Measurements from ENCODE around the gene NNT. TPM values are rescaled to one million over a fixed set of nuclear protein-coding genes. Genes with fewer than 3 reads are reported as not detected.
A peak's percentile ranks its signal among the peaks of the same experiment; 100 is the strongest.
"Not testable (repeated sequence)": the region's sequence is repeated elsewhere in the genome, so short reads cannot be mapped to it uniquely, and the experiment has no call there.

Gene NNT
- total and polyA plus RNA-seq, 9 donors, result 67.0 to 92.1 (median 77.9) TPM

DNA sequence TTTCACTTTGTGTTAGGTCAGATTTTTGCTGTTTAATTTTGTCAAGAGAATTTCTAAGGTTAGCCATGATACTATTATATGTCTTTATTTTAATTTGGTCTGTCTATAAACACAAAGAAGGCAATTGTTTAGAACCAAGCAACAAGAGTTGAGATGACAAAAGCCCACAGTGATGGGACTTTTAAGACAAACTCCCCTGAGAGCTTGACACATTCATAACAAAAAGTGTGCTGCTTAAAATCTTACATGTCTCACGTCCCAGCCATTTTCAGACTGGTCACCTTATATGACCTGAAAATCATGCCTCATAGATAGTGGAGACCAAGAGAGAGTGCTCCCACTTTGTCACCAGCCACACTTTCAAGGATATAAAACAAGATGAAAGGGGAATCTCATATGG lies 21.6 kb upstream of the NNT start:
- no peaks in the 10 kb centered on the region for H3K9me3 ChIP-seq (replicated peaks; ENCODE audit: control insufficient read depth, low read depth, low read length)
- H3K4me3 ChIP-seq (ENCODE audit: low read length), result no peak overlapping the region
- H3K27ac ChIP-seq (ENCODE audit: low read length), result no peak overlapping the region
- H3K36me3 ChIP-seq (ENCODE audit: control insufficient read depth, insufficient read depth, low read length), result peaks cover 11% of the 10 kb centered on the region
- no CpG with 5 or more reads among the region's 1 CpG for WGBS (ENCODE audit: insufficient coverage)
- H3K27me3 ChIP-seq (ENCODE audit: control insufficient read depth, insufficient read depth, low read length), result no peaks in the 10 kb centered on the region
- no peak for DNase-seq
- no peaks in the 10 kb centered on the region for H3K4me1 ChIP-seq (ENCODE audit: control insufficient read depth, insufficient read depth, low read length)

DNA sequence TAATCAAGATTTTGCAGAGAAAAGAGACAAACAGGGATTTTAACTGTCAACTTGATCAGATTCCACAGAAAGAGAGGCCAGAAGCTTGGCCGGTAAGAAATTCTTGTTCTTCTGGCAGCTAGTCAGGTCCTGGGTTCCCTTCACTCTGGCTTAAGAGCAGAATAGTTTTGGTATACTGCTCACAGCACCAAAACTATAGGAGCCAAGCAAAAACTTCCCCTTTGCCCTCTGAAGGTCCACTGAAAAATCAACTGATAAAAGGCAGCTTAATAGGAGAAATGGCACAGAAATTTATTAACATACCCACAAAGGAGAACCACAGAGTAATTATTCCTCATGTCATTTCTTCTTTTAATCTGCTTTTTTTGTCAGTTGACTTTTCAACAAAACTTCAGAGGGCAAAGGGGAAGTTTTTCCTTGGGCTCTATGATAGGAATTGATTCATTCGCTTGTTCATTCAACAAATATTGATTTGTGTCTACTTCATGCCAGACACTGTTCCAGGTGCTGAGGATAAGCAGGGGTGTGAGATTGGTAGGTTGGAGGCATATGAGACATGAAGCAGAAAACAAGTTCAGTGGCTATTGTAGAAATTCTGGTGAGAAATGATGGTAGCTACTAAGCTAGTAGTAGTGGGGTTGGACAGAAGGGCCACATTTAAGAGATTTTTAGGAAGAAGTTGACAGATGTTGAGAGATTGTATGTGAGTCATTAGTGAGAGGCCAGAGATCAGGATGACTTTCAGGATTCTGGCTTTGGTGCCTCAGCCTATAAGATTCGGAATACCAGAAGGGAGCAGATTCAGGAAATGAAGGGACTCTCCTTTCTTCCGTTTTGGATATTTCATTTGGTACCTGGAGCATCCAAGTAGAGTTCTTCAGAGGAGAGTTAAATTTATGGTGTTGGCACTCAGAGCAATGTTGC lies 20.6 kb upstream of the NNT start:
- Histone ChIP-seq H3K36me3 (ENCODE audit: control insufficient read depth, insufficient read depth, low read length) (peaks cover 8% of the 10 kb centered on the region), H3K9me3 (replicated peaks; ENCODE audit: control insufficient read depth, low read depth, low read length) (no peaks in the 10 kb centered on the region), H3K27me3 (ENCODE audit: control insufficient read depth, insufficient read depth, low read length) (no peaks in the 10 kb centered on the region), H3K4me3 (ENCODE audit: low read length) (no peak overlapping the region), H3K4me1 (ENCODE audit: control insufficient read depth, insufficient read depth, low read length) (no peaks in the 10 kb centered on the region), H3K27ac (ENCODE audit: low read length) (no peak overlapping the region)
- WGBS (ENCODE audit: insufficient coverage), result 36% methylated on average over 3 of the region's 4 CpGs
- DNase-seq, result no peak

DNA sequence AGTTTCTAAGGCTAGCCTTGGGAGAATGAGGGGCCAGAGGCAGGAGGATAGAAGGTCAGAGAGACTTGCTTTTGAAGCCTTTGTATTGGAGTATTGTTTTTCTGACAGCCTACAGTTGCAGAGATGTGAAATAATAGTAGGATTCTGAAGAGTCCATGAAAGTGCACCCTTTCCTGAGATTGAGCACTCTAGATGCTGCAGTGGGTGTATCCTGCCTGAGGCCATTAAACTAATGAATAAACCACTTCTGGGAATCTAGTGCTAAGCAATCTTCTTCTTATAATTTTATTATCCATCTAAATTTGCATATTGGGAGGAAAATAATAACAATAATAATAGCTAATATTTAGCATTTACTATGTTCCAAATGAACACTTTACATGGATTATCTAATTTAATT lies 19.3 kb upstream of the NNT start:
- Histone ChIP-seq H3K4me3 (ENCODE audit: low read length) (no peak overlapping the region), H3K9me3 (replicated peaks; ENCODE audit: control insufficient read depth, low read depth, low read length) (no peaks in the 10 kb centered on the region), H3K36me3 (ENCODE audit: control insufficient read depth, insufficient read depth, low read length) (peaks cover 7% of the 10 kb centered on the region), H3K4me1 (ENCODE audit: control insufficient read depth, insufficient read depth, low read length) (no peaks in the 10 kb centered on the region), H3K27me3 (ENCODE audit: control insufficient read depth, insufficient read depth, low read length) (no peaks in the 10 kb centered on the region), H3K27ac (ENCODE audit: low read length) (no peak overlapping the region)
- DNase-seq, result no peak

GRCh38 chr5:43584166-43584699 lies 18.7 kb upstream of the NNT start:
- Histone ChIP-seq H3K4me1 (ENCODE audit: control insufficient read depth, insufficient read depth, low read length) (no peaks in the 10 kb centered on the region), H3K27me3 (ENCODE audit: control insufficient read depth, insufficient read depth, low read length) (no peaks in the 10 kb centered on the region), H3K9me3 (replicated peaks; ENCODE audit: control insufficient read depth, low read depth, low read length) (no peaks in the 10 kb centered on the region), H3K4me3 (ENCODE audit: low read length) (no peak overlapping the region), H3K36me3 (ENCODE audit: control insufficient read depth, insufficient read depth, low read length) (peaks cover 7% of the 10 kb centered on the region), H3K27ac (ENCODE audit: low read length) (no peak overlapping the region)
- no peak for DNase-seq
- WGBS (ENCODE audit: insufficient coverage), result no CpG with 5 or more reads among the region's 1 CpG

- no peak overlapping the region for H3K4me3 ChIP-seq (ENCODE audit: low read length)
- no peak overlapping the region for H3K27ac ChIP-seq (ENCODE audit: low read length)
- H3K4me1 ChIP-seq (ENCODE audit: control insufficient read depth, insufficient read depth, low read length), result no peaks in the 10 kb centered on the region
- no peak for DNase-seq
- peaks cover 4% of the 10 kb centered on the region for H3K36me3 ChIP-seq (ENCODE audit: control insufficient read depth, insufficient read depth, low read length)
- H3K27me3 ChIP-seq (ENCODE audit: control insufficient read depth, insufficient read depth, low read length), result no peaks in the 10 kb centered on the region
- WGBS (ENCODE audit: insufficient coverage), result no CpG with 5 or more reads among the region's 1 CpG
- no peaks in the 10 kb centered on the region for H3K9me3 ChIP-seq (replicated peaks; ENCODE audit: control insufficient read depth, low read depth, low read length)
These were observed 14.1 kb upstream of the NNT start for GRCh38 chr5:43588842-43589241.

GRCh38 chr5:43589310-43589709 lies 13.7 kb upstream of the NNT start:
- H3K27ac ChIP-seq (ENCODE audit: low read length), result no peak overlapping the region

DNA sequence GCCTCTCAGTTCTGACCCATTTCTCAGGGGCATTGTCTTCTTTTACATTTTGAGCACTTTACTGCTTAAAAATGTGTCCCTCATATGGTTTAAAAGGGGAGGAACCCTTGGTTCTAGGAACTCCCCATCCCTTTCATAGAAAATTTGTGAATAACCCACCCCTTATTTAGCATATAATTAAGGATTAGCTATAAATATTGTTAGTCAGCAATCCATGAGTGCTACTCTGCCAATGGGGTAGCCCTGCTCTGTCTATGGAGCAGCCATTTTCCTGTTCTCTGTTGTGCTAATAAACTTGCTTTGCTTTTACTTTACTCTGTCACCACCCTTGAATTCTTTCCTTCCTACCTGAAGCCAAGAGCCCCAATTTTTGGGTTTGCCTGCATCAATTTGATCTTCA lies 12.3 kb upstream of the NNT start:
- Histone ChIP-seq H3K27me3 (ENCODE audit: control insufficient read depth, insufficient read depth, low read length) (no peaks in the 10 kb centered on the region), H3K4me3 (ENCODE audit: low read length) (no peak overlapping the region), H3K36me3 (ENCODE audit: control insufficient read depth, insufficient read depth, low read length) (peaks cover 4% of the 10 kb centered on the region), H3K4me1 (ENCODE audit: control insufficient read depth, insufficient read depth, low read length) (no peaks in the 10 kb centered on the region), H3K9me3 (replicated peaks; ENCODE audit: control insufficient read depth, low read depth, low read length) (no peaks in the 10 kb centered on the region), H3K27ac (ENCODE audit: low read length) (no peak overlapping the region)
- DNase-seq, result no peak

More at GRCh38 chr5:43589310-43589709, 13.7 kb upstream of the NNT start:
- H3K4me1 ChIP-seq (ENCODE audit: control insufficient read depth, insufficient read depth, low read length), result no peaks in the 10 kb centered on the region
- no peak overlapping the region for H3K4me3 ChIP-seq (ENCODE audit: low read length)
- no peak for DNase-seq
- H3K36me3 ChIP-seq (ENCODE audit: control insufficient read depth, insufficient read depth, low read length), result peaks cover 4% of the 10 kb centered on the region
- 100% methylated on average over 1 of the region's 1 CpG for WGBS (ENCODE audit: insufficient coverage)
- no peaks in the 10 kb centered on the region for H3K27me3 ChIP-seq (ENCODE audit: control insufficient read depth, insufficient read depth, low read length)
- H3K9me3 ChIP-seq (replicated peaks; ENCODE audit: control insufficient read depth, low read depth, low read length), result no peaks in the 10 kb centered on the region

- no peak overlapping the region for H3K4me3 ChIP-seq (ENCODE audit: low read length)
- no peaks in the 10 kb centered on the region for H3K4me1 ChIP-seq (ENCODE audit: control insufficient read depth, insufficient read depth, low read length)
- no peak overlapping the region for H3K27ac ChIP-seq (ENCODE audit: low read length)
- DNase-seq, result no peak
- no peaks in the 10 kb centered on the region for H3K27me3 ChIP-seq (ENCODE audit: control insufficient read depth, insufficient read depth, low read length)
- H3K36me3 ChIP-seq (ENCODE audit: control insufficient read depth, insufficient read depth, low read length), result peaks cover 4% of the 10 kb centered on the region
- no peaks in the 10 kb centered on the region for H3K9me3 ChIP-seq (replicated peaks; ENCODE audit: control insufficient read depth, low read depth, low read length)
These were observed 10.6 kb upstream of the NNT start for GRCh38 chr5:43592363-43592762.

DNA sequence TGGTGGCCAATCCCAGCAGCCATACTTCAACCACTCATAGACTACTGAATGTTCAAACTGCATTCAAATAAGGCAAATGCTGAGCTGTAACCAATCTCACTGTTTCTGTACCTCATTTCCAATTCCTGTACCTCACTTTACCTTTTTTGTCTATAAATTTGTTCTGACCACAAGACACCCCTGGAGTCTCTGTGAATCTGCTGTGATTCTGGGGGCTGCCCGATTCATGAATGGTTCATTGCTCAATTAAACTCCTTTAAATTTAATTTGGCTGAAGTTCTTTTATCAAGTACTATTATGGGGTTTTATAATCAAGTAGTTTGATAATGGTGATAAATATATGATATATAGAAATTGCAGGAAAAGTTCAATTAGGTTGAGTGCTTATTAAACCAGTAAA lies 4.1 kb upstream of the NNT start:
- DNase-seq; H3K27me3 ChIP-seq (ENCODE audit: control insufficient read depth, insufficient read depth, low read length); H3K4me3 ChIP-seq (ENCODE audit: low read length); H3K36me3 ChIP-seq (ENCODE audit: control insufficient read depth, insufficient read depth, low read length); H3K4me1 ChIP-seq (ENCODE audit: control insufficient read depth, insufficient read depth, low read length); H3K9me3 ChIP-seq (replicated peaks; ENCODE audit: control insufficient read depth, low read depth, low read length); H3K27ac ChIP-seq (ENCODE audit: low read length): not testable (repeated sequence)
- no CpG with 5 or more reads among the region's 1 CpG for WGBS (ENCODE audit: insufficient coverage)

DNA sequence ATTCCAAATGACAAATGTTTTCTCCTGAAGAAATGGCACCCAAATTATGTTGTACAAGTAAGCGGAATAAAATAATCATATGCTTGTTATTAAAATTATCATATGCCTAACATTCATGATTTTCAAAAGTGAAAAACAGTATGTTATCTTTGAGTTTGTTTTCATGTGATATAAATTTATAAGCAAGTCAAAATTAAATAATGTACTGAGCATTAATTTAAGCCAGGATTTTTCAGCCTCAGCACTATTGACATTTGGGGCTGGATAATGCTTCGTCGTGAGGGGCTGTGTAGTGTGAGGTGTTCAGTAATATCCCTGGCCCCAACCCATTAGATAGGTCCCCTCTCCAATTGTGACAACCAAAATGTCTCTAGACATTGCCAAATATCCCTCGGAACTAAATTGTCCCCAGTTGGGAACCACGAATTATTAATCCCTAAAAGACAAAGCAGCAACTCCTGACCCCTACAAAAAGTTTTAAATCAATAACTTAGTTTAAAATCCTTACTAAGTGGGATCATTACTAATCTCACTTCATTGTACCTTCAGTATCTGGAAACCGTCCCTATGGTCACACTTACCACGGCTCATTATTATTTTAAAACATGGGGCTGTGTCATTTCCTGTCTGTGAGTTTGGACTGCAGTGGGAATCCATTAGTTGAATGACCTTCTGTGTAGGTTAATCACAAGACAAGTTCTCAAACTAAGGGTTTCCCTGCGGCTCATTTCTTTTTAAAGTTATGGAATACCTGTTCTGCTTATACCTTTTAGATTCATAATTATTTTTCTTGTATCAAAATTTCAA lies 1.3 kb upstream of the NNT start:
- Histone ChIP-seq H3K27me3 (ENCODE audit: control insufficient read depth, insufficient read depth, low read length) (no peaks in the 10 kb centered on the region), H3K36me3 (ENCODE audit: control insufficient read depth, insufficient read depth, low read length) (no peaks in the 10 kb centered on the region), H3K9me3 (replicated peaks; ENCODE audit: control insufficient read depth, low read depth, low read length) (no peaks in the 10 kb centered on the region), H3K27ac (ENCODE audit: low read length) (peak overlapping the region; percentile 97), H3K4me1 (ENCODE audit: control insufficient read depth, insufficient read depth, low read length) (peaks cover 9% of the 10 kb centered on the region), H3K4me3 (ENCODE audit: low read length) (peak overlapping the region; percentile 86)
- WGBS (ENCODE audit: insufficient coverage), result 50% methylated on average over 2 of the region's 8 CpGs
- peak; percentile 59 for DNase-seq
